Measurements from ENCODE around the gene LRRC8D.

Gene LRRC8D

GRCh38 chr1:89837510-89837909, 16.7 kb downstream of the LRRC8D start:
- no peak overlapping the region for H3K9ac ChIP-seq (ENCODE audit: low read length)
- H3K4me2 ChIP-seq (ENCODE audit: low read length, poor library complexity, severe bottlenecking): no peak overlapping the region
- H2BK120ac ChIP-seq (ENCODE audit: low read depth, low read length): no peak overlapping the region
- DNase-seq: no peak
- WGBS: no CpG with 5 or more reads among the region's 4 CpGs
- no peaks in the 10 kb centered on the region for H3K36me3 ChIP-seq (ENCODE audit: control insufficient read depth in 1 of 2, insufficient read depth in 2 of 2, low read depth in 1 of 2, low read length in 2 of 2)
- no peak overlapping the region for H4K8ac ChIP-seq (ENCODE audit: low read length)
- H3K4me3 ChIP-seq (ENCODE audit: insufficient read depth in 1 of 2, low read depth in 1 of 2, low read length in 2 of 2): no peak overlapping the region
- no peak overlapping the region for H3K23ac ChIP-seq (ENCODE audit: low read length in 2 of 2)
- H3K27me3 ChIP-seq (ENCODE audit: control insufficient read depth in 1 of 2, insufficient read depth in 1 of 2, low read length in 2 of 2): no peaks in the 10 kb centered on the region
- no peak overlapping the region for H3K18ac ChIP-seq (ENCODE audit: low read depth in 1 of 2, low read length in 2 of 2)
- no peak overlapping the region for H2AK5ac ChIP-seq (ENCODE audit: low read length, severe bottlenecking)
- no peak overlapping the region for H2BK12ac ChIP-seq (ENCODE audit: low read length in 2 of 2)
- H2AFZ ChIP-seq (ENCODE audit: low read depth, low read length): no peak overlapping the region
- no peak overlapping the region for H2BK15ac ChIP-seq (ENCODE audit: low read depth, poor library complexity, severe bottlenecking)
- H3K4ac ChIP-seq (ENCODE audit: low read depth in 1 of 2, low read length in 2 of 2): no peak overlapping the region
- no peaks in the 10 kb centered on the region for H3K9me3 ChIP-seq (ENCODE audit: control insufficient read depth, low read length)
- H3K4me1 ChIP-seq (ENCODE audit: control insufficient read depth, insufficient read depth, low read depth, low read length): no peaks in the 10 kb centered on the region
- no peak overlapping the region for H2BK5ac ChIP-seq (ENCODE audit: low read depth, low read length, poor library complexity, severe bottlenecking)
- H3K79me1 ChIP-seq (replicated peaks; ENCODE audit: low read length, poor library complexity, severe bottlenecking): peaks cover 27% of the 10 kb centered on the region
- no peak overlapping the region for H4K91ac ChIP-seq (ENCODE audit: low read length)
- no peak overlapping the region for H3K27ac ChIP-seq (ENCODE audit: low read length, poor library complexity, severe bottlenecking)
- no peak overlapping the region for H3K14ac ChIP-seq (ENCODE audit: low read length in 2 of 2)

GRCh38 chr1:89839516-89839915, 18.7 kb downstream of the LRRC8D start:
- no peak overlapping the region for H2AFZ ChIP-seq (ENCODE audit: low read depth, low read length)
- no peak overlapping the region for H2BK15ac ChIP-seq (ENCODE audit: low read depth, poor library complexity, severe bottlenecking)
- H3K4me3 ChIP-seq (ENCODE audit: insufficient read depth in 1 of 2, low read depth in 1 of 2, low read length in 2 of 2): no peak overlapping the region
- H4K8ac ChIP-seq (ENCODE audit: low read length): no peak overlapping the region
- WGBS: 59% methylated on average over 2 of the region's 3 CpGs
- no peaks in the 10 kb centered on the region for H3K27me3 ChIP-seq (ENCODE audit: control insufficient read depth in 1 of 2, insufficient read depth in 1 of 2, low read length in 2 of 2)
- no peak overlapping the region for H4K91ac ChIP-seq (ENCODE audit: low read length)
- no peak overlapping the region for H3K4me2 ChIP-seq (ENCODE audit: low read length, poor library complexity, severe bottlenecking)
- peaks cover 26% of the 10 kb centered on the region for H3K79me1 ChIP-seq (replicated peaks; ENCODE audit: low read length, poor library complexity, severe bottlenecking)
- no peak overlapping the region for H3K27ac ChIP-seq (ENCODE audit: low read length, poor library complexity, severe bottlenecking)
- no peak overlapping the region for H3K14ac ChIP-seq (ENCODE audit: low read length in 2 of 2)
- no peak overlapping the region for H2BK120ac ChIP-seq (ENCODE audit: low read depth, low read length)
- DNase-seq: no peak
- no peak overlapping the region for H3K23ac ChIP-seq (ENCODE audit: low read length in 2 of 2)
- H2AK5ac ChIP-seq (ENCODE audit: low read length, severe bottlenecking): no peak overlapping the region
- no peaks in the 10 kb centered on the region for H3K9me3 ChIP-seq (ENCODE audit: control insufficient read depth, low read length)
- H3K9ac ChIP-seq (ENCODE audit: low read length): no peak overlapping the region
- H2BK5ac ChIP-seq (ENCODE audit: low read depth, low read length, poor library complexity, severe bottlenecking): no peak overlapping the region
- H3K4ac ChIP-seq (ENCODE audit: low read depth in 1 of 2, low read length in 2 of 2): no peak overlapping the region
- H2BK12ac ChIP-seq (ENCODE audit: low read length in 2 of 2): no peak overlapping the region
- no peaks in the 10 kb centered on the region for H3K36me3 ChIP-seq (ENCODE audit: control insufficient read depth in 1 of 2, insufficient read depth in 2 of 2, low read depth in 1 of 2, low read length in 2 of 2)
- H3K18ac ChIP-seq (ENCODE audit: low read depth in 1 of 2, low read length in 2 of 2): no peak overlapping the region
- H3K4me1 ChIP-seq (ENCODE audit: control insufficient read depth, insufficient read depth, low read depth, low read length): peaks cover 3% of the 10 kb centered on the region

- H3K14ac ChIP-seq (ENCODE audit: low read length in 2 of 2): no peak overlapping the region
- no peak overlapping the region for H2BK5ac ChIP-seq (ENCODE audit: low read depth, low read length, poor library complexity, severe bottlenecking)
- H3K4me1 ChIP-seq (ENCODE audit: control insufficient read depth, insufficient read depth, low read depth, low read length): peaks cover 3% of the 10 kb centered on the region
- no peak overlapping the region for H3K18ac ChIP-seq (ENCODE audit: low read depth in 1 of 2, low read length in 2 of 2)
- no peaks in the 10 kb centered on the region for H3K9me3 ChIP-seq (ENCODE audit: control insufficient read depth, low read length)
- H2AFZ ChIP-seq (ENCODE audit: low read depth, low read length): no peak overlapping the region
- no peak overlapping the region for H4K91ac ChIP-seq (ENCODE audit: low read length)
- no peak overlapping the region for H3K27ac ChIP-seq (ENCODE audit: low read length, poor library complexity, severe bottlenecking)
- no peak overlapping the region for H2BK12ac ChIP-seq (ENCODE audit: low read length in 2 of 2)
- H4K8ac ChIP-seq (ENCODE audit: low read length): no peak overlapping the region
- no peak overlapping the region for H3K23ac ChIP-seq (ENCODE audit: low read length in 2 of 2)
- 94% methylated on average over 2 of the region's 2 CpGs for WGBS
- H3K4me3 ChIP-seq (ENCODE audit: insufficient read depth in 1 of 2, low read depth in 1 of 2, low read length in 2 of 2): no peak overlapping the region
- H3K4ac ChIP-seq (ENCODE audit: low read depth in 1 of 2, low read length in 2 of 2): no peak overlapping the region
- peaks cover 30% of the 10 kb centered on the region for H3K79me1 ChIP-seq (replicated peaks; ENCODE audit: low read length, poor library complexity, severe bottlenecking)
- no peaks in the 10 kb centered on the region for H3K36me3 ChIP-seq (ENCODE audit: control insufficient read depth in 1 of 2, insufficient read depth in 2 of 2, low read depth in 1 of 2, low read length in 2 of 2)
- H2BK120ac ChIP-seq (ENCODE audit: low read depth, low read length): no peak overlapping the region
- H3K27me3 ChIP-seq (ENCODE audit: control insufficient read depth in 1 of 2, insufficient read depth in 1 of 2, low read length in 2 of 2): no peaks in the 10 kb centered on the region
- H3K9ac ChIP-seq (ENCODE audit: low read length): no peak overlapping the region
- no peak for DNase-seq
- H3K4me2 ChIP-seq (ENCODE audit: low read length, poor library complexity, severe bottlenecking): no peak overlapping the region
- H2BK15ac ChIP-seq (ENCODE audit: low read depth, poor library complexity, severe bottlenecking): no peak overlapping the region
- H2AK5ac ChIP-seq (ENCODE audit: low read length, severe bottlenecking): no peak overlapping the region
These were observed 20.7 kb downstream of the LRRC8D start for GRCh38 chr1:89841507-89841906.

DNA sequence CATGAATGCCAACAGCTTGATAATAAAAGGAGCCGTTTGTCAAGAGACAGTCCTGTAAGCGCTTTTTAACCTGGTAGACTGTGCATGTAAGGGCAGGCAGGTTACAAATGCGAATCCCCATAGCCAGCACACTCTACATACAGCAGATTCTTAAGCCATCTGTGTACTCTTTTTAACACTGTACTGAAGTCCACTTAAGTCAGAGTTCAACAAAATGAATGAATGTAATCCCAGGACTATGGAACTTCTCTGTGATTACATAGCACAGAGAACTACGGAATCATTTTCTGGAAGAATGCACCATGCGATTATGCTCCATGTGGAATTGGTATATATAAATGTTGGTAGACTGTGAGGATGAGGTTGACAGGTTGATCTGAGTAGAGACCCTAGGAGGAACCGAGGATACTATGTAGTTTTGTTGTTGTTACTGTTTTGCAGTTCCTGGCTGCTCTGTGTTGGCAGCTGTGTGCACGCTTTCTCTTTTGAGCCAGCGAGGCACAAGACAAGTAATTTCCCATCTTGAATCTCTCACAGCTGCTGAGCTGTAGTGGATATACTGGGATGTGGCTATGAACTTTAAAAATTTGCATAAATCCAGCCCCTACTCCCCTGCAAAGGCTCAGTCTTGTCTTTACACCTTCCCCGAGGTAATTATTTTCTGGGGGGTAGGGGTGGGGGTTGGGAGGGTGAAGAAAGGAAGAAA, 21.9 kb downstream of the LRRC8D start:
- H3K23ac ChIP-seq (ENCODE audit: low read length in 2 of 2): no peak overlapping the region
- peaks cover 3% of the 10 kb centered on the region for H3K4me1 ChIP-seq (ENCODE audit: control insufficient read depth, insufficient read depth, low read depth, low read length)
- peaks cover 30% of the 10 kb centered on the region for H3K79me1 ChIP-seq (replicated peaks; ENCODE audit: low read length, poor library complexity, severe bottlenecking)
- H3K4me2 ChIP-seq (ENCODE audit: low read length, poor library complexity, severe bottlenecking): peak overlapping the region; percentile 89
- H2BK5ac ChIP-seq (ENCODE audit: low read depth, low read length, poor library complexity, severe bottlenecking): no peak overlapping the region
- no peak overlapping the region for H2AFZ ChIP-seq (ENCODE audit: low read depth, low read length)
- no peaks in the 10 kb centered on the region for H3K36me3 ChIP-seq (ENCODE audit: control insufficient read depth in 1 of 2, insufficient read depth in 2 of 2, low read depth in 1 of 2, low read length in 2 of 2)
- H3K4me3 ChIP-seq (ENCODE audit: insufficient read depth in 1 of 2, low read depth in 1 of 2, low read length in 2 of 2): peak overlapping the region; percentile 91 to 92
- peak overlapping the region; percentile 74 for H3K27ac ChIP-seq (ENCODE audit: low read length, poor library complexity, severe bottlenecking)
- peak overlapping the region; percentile 16 for H2BK15ac ChIP-seq (ENCODE audit: low read depth, poor library complexity, severe bottlenecking)
- peak; percentile 79 for DNase-seq
- H3K18ac ChIP-seq (ENCODE audit: low read depth in 1 of 2, low read length in 2 of 2): peak overlapping the region; percentile 72 to 100
- 52% methylated on average over 8 of the region's 9 CpGs for WGBS
- no peak overlapping the region for H2BK12ac ChIP-seq (ENCODE audit: low read length in 2 of 2)
- peak overlapping the region; percentile 90 for H3K9ac ChIP-seq (ENCODE audit: low read length)
- H4K8ac ChIP-seq (ENCODE audit: low read length): no peak overlapping the region
- no peaks in the 10 kb centered on the region for H3K9me3 ChIP-seq (ENCODE audit: control insufficient read depth, low read length)
- H2BK120ac ChIP-seq (ENCODE audit: low read depth, low read length): no peak overlapping the region
- no peak overlapping the region for H3K4ac ChIP-seq (ENCODE audit: low read depth in 1 of 2, low read length in 2 of 2)
- no peak overlapping the region for H2AK5ac ChIP-seq (ENCODE audit: low read length, severe bottlenecking)
- H4K91ac ChIP-seq (ENCODE audit: low read length): no peak overlapping the region
- no peak overlapping the region for H3K14ac ChIP-seq (ENCODE audit: low read length in 2 of 2)
- H3K27me3 ChIP-seq (ENCODE audit: control insufficient read depth in 1 of 2, insufficient read depth in 1 of 2, low read length in 2 of 2): no peaks in the 10 kb centered on the region
